ENCODE data around the gene SPATS2L.

The SPATS2L gene

DNA sequence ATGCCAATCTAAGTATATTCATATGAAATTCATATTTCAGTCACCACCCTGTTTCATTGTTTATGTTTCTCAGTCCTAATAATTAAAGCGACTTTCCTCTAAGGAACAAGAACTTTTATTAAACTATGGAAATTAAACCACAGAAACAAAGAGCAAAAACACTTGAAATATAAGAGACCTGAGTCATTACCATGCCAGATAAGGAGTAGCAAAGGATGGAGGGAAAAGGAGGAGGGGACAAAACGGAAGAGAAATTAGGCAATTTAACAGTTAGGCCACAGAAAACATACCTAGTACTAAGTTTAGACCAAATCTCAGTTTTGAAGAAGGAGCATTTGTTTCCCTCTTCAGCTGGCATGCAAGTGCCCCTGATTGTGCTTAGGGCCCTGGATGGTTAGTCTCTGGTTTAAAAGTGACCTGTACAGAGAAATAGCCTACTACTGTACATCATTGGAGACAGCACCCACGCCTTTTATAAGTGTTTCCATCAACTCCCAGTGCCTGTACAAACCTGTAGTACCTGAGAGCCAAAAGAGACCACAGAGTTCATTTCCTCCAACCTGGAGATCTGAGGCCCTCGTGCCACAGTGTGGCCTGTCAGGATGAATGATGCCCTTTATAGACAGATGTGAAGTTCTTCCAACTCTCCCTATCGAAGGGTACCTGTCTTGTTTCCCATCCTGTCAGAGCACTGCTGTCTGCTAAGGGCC is 74.5 kb downstream of the SPATS2L start:
- H3K4me3 ChIP-seq (ENCODE audit: low read depth in 1 of 2, low read length in 2 of 2), result no peak overlapping the region
- H3K27me3 ChIP-seq (ENCODE audit: low read depth, low read length), result no peaks in the 10 kb centered on the region
- H3K36me3 ChIP-seq (ENCODE audit: control insufficient read depth in 1 of 2, insufficient read depth in 2 of 2, low read length in 2 of 2), result no peaks in the 10 kb centered on the region
- H3K27ac ChIP-seq (ENCODE audit: low read length), result peak overlapping the region; percentile 25
- peaks cover 27 to 32% of the 10 kb centered on the region in 2 donors for H3K4me1 ChIP-seq (ENCODE audit: control insufficient read depth in 1 of 2, insufficient read depth in 2 of 2, low read length in 2 of 2)
- no peaks in the 10 kb centered on the region for H3K9me3 ChIP-seq (ENCODE audit: control insufficient read depth in 1 of 2, low read length in 2 of 2)

DNA sequence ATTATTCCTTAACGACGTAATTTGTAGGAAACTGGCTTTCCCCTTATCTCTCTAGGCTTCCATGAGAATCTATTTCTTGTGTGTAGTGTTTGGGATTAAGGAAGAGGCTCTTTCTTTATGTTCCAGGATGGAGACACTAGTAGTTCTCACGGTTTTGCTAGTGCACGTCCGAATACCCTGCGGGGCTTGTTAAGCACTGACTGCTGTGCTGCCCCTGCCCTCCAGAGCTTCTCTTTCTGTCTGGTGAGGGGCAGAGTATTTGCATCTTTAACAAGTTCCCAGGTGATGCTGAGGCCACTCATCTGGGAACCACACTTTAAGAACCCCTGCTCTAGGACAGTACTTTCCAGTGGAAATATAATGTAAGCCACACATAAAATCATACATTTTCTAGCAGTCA is 76.4 kb downstream of the SPATS2L start:
- no peaks in the 10 kb centered on the region for H3K9me3 ChIP-seq (ENCODE audit: control insufficient read depth in 1 of 2, low read length in 2 of 2)
- peaks cover 18 to 25% of the 10 kb centered on the region in 2 donors for H3K4me1 ChIP-seq (ENCODE audit: control insufficient read depth in 1 of 2, insufficient read depth in 2 of 2, low read length in 2 of 2)
- H3K36me3 ChIP-seq (ENCODE audit: control insufficient read depth in 1 of 2, insufficient read depth in 2 of 2, low read length in 2 of 2), result no peaks in the 10 kb centered on the region
- H3K4me3 ChIP-seq (ENCODE audit: low read depth in 1 of 2, low read length in 2 of 2), result no peak overlapping the region
- no peaks in the 10 kb centered on the region for H3K27me3 ChIP-seq (ENCODE audit: low read depth, low read length)
- H3K27ac ChIP-seq (ENCODE audit: low read length), result no peak overlapping the region

DNA sequence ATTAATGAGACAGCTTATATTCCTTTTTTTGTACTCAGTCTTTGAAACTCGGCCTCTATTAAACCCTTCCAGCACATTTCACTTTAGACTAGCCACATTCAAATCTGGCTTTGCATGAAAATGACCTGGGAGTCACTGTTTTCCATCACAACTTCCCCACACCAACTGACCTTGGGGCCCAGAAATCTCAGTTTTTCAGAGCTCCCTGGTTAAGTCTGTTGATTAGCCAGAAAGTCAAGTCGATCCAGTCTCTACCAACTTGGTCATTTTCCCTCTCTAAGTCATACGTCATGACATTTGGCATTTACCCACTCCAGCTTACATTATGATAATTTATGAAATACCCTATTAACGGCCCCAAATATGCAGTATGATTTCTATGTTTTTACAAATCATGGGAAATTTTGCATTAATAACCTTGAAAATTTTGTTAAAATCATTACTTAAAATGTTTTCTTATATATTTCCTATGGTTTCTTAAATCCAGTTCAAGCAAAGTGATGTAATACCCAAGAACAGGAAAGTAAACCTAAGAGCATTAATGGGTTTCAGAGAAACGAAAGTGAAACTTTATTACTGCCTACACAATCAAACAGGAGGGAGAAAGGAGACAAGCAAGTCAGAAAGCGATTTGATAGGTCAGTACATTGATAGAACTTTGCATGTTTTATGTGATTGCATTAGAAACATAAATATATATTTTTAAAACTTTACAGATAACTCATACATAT is 77.1 kb downstream of the SPATS2L start:
- peaks cover 11 to 20% of the 10 kb centered on the region in 2 donors for H3K4me1 ChIP-seq (ENCODE audit: control insufficient read depth in 1 of 2, insufficient read depth in 2 of 2, low read length in 2 of 2)
- H3K9me3 ChIP-seq (ENCODE audit: control insufficient read depth in 1 of 2, low read length in 2 of 2), result no peaks in the 10 kb centered on the region
- no peaks in the 10 kb centered on the region for H3K27me3 ChIP-seq (ENCODE audit: low read depth, low read length)
- no peaks in the 10 kb centered on the region for H3K36me3 ChIP-seq (ENCODE audit: control insufficient read depth in 1 of 2, insufficient read depth in 2 of 2, low read length in 2 of 2)
- peak overlapping the region; percentile 23 for H3K27ac ChIP-seq (ENCODE audit: low read length)
- H3K4me3 ChIP-seq (ENCODE audit: low read depth in 1 of 2, low read length in 2 of 2), result peak overlapping the region; percentile 40 to 52

DNA sequence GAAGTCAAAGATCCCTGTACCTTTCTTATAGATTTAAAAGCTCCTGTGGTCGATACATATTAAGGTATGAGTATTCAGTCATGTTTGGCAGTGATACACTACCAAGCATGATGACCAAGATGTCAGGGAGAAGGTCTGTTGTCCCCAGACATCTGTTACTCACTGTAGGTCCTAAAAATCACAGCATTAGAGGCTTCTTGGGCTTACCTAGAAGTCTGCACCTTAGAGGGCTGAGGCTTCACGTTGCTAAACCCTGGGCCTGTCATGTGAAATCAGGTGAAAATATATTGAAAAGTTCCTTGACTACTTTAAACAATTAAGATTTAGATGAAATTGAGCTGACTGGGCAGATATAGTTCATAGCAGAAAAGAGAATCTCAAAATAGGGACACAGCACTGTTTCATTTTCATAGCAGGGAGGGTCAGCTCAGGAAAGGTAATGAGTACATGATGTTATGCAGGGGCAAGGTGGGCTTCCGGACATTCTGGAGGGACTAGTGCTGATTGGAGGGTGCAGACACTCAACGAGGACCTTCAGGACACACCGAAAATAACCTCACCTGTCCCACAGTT is 78.7 kb downstream of the SPATS2L start:
- H3K27me3 ChIP-seq (ENCODE audit: low read depth, low read length), result no peaks in the 10 kb centered on the region
- H3K4me3 ChIP-seq (ENCODE audit: low read depth in 1 of 2, low read length in 2 of 2), result no peak overlapping the region
- peaks cover under 1 to 12% of the 10 kb centered on the region in 2 donors for H3K4me1 ChIP-seq (ENCODE audit: control insufficient read depth in 1 of 2, insufficient read depth in 2 of 2, low read length in 2 of 2)
- no peak overlapping the region for H3K27ac ChIP-seq (ENCODE audit: low read length)
- peaks cover 8 to 9% of the 10 kb centered on the region in 2 donors for H3K36me3 ChIP-seq (ENCODE audit: control insufficient read depth in 1 of 2, insufficient read depth in 2 of 2, low read length in 2 of 2)
- no peaks in the 10 kb centered on the region for H3K9me3 ChIP-seq (ENCODE audit: control insufficient read depth in 1 of 2, low read length in 2 of 2)

GRCh38 chr2:200393191-200393590 is 86.7 kb downstream of the SPATS2L start:
- no peak overlapping the region for H3K27ac ChIP-seq (ENCODE audit: low read length)
- H3K9me3 ChIP-seq (ENCODE audit: control insufficient read depth in 1 of 2, low read length in 2 of 2), result no peaks in the 10 kb centered on the region
- H3K4me3 ChIP-seq (ENCODE audit: low read depth in 1 of 2, low read length in 2 of 2), result no peak overlapping the region
- H3K27me3 ChIP-seq (ENCODE audit: low read depth, low read length), result no peaks in the 10 kb centered on the region
- H3K4me1 ChIP-seq (ENCODE audit: control insufficient read depth in 1 of 2, insufficient read depth in 2 of 2, low read length in 2 of 2), result peaks cover 0 to 4% of the 10 kb centered on the region in 2 donors
- peaks cover 17 to 18% of the 10 kb centered on the region in 2 donors for H3K36me3 ChIP-seq (ENCODE audit: control insufficient read depth in 1 of 2, insufficient read depth in 2 of 2, low read length in 2 of 2)

GRCh38 chr2:200394045-200394444 is 87.6 kb downstream of the SPATS2L start:
- Histone ChIP-seq H3K36me3 (ENCODE audit: control insufficient read depth in 1 of 2, insufficient read depth in 2 of 2, low read length in 2 of 2) (peaks cover 17 to 18% of the 10 kb centered on the region in 2 donors), H3K4me1 (ENCODE audit: control insufficient read depth in 1 of 2, insufficient read depth in 2 of 2, low read length in 2 of 2) (peaks cover 0 to 4% of the 10 kb centered on the region in 2 donors), H3K27ac (ENCODE audit: low read length) (no peak overlapping the region), H3K4me3 (ENCODE audit: low read depth in 1 of 2, low read length in 2 of 2) (no peak overlapping the region), H3K27me3 (ENCODE audit: low read depth, low read length) (no peaks in the 10 kb centered on the region), H3K9me3 (ENCODE audit: control insufficient read depth in 1 of 2, low read length in 2 of 2) (no peaks in the 10 kb centered on the region)

- no peak overlapping the region for H3K27ac ChIP-seq (ENCODE audit: low read length)
- H3K9me3 ChIP-seq (ENCODE audit: control insufficient read depth in 1 of 2, low read length in 2 of 2), result no peaks in the 10 kb centered on the region
- H3K36me3 ChIP-seq (ENCODE audit: control insufficient read depth in 1 of 2, insufficient read depth in 2 of 2, low read length in 2 of 2), result peaks cover 0 to 6% of the 10 kb centered on the region in 2 donors
- H3K4me3 ChIP-seq (ENCODE audit: low read depth in 1 of 2, low read length in 2 of 2), result no peak overlapping the region
- H3K4me1 ChIP-seq (ENCODE audit: control insufficient read depth in 1 of 2, insufficient read depth in 2 of 2, low read length in 2 of 2), result peaks cover 0 to 4% of the 10 kb centered on the region in 2 donors
- H3K27me3 ChIP-seq (ENCODE audit: low read depth, low read length), result no peaks in the 10 kb centered on the region
These were observed 90.3 kb downstream of the SPATS2L start for GRCh38 chr2:200396781-200397242.

- H3K27me3 ChIP-seq (ENCODE audit: low read depth, low read length), result no peaks in the 10 kb centered on the region
- H3K4me1 ChIP-seq (ENCODE audit: control insufficient read depth in 1 of 2, insufficient read depth in 2 of 2, low read length in 2 of 2), result peaks cover 0 to 4% of the 10 kb centered on the region in 2 donors
- H3K9me3 ChIP-seq (ENCODE audit: control insufficient read depth in 1 of 2, low read length in 2 of 2), result no peaks in the 10 kb centered on the region
- H3K27ac ChIP-seq (ENCODE audit: low read length), result no peak overlapping the region
- H3K36me3 ChIP-seq (ENCODE audit: control insufficient read depth in 1 of 2, insufficient read depth in 2 of 2, low read length in 2 of 2), result no peaks in the 10 kb centered on the region
- H3K4me3 ChIP-seq (ENCODE audit: low read depth in 1 of 2, low read length in 2 of 2), result no peak overlapping the region
These were observed 91.3 kb downstream of the SPATS2L start for GRCh38 chr2:200397785-200398184.

DNA sequence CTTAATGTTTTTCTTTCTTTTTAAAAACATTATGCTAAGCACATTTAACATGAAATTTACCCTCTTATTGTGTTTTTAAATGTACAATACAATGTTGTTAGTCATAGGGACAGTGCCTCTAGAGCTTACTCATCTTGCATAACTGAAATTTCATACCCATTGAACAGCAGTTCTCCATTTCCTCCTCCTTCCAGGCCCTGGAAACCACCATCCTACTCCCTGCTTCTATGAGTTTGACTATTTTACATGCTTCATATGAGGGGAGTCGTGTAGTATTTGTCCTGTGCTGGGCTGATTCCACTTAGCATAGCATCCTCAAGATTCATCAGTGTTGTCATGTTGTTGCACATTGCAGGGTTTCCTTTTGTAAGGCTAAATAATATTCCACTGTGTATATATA is 92.6 kb downstream of the SPATS2L start:
- Histone ChIP-seq H3K27me3 (ENCODE audit: low read depth, low read length) (no peaks in the 10 kb centered on the region), H3K36me3 (ENCODE audit: control insufficient read depth in 1 of 2, insufficient read depth in 2 of 2, low read length in 2 of 2) (no peaks in the 10 kb centered on the region), H3K9me3 (ENCODE audit: control insufficient read depth in 1 of 2, low read length in 2 of 2) (no peaks in the 10 kb centered on the region), H3K27ac (ENCODE audit: low read length) (no peak overlapping the region), H3K4me1 (ENCODE audit: control insufficient read depth in 1 of 2, insufficient read depth in 2 of 2, low read length in 2 of 2) (peaks cover 0 to 4% of the 10 kb centered on the region in 2 donors), H3K4me3 (ENCODE audit: low read depth in 1 of 2, low read length in 2 of 2) (no peak overlapping the region)

DNA sequence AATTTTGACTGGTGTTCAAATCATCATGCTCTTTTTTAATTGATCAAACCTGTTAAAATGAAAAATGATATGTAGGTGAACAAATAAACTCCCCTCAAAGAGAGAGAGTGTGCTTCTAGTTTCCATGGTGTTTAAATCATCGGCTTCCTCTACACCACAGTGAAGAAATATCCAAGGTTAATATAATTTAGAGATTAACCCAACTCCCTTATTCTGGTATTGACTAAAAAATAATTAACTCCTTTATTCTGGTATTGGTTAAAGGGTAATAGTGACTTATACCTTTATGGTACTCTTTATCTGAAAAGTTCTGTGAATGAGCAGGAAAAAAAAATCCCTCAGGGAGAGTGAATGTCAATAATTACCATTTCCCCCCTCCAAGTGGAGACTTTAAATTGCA is 93.1 kb downstream of the SPATS2L start:
- no peak overlapping the region for H3K27ac ChIP-seq (ENCODE audit: low read length)
- H3K27me3 ChIP-seq (ENCODE audit: low read depth, low read length), result no peaks in the 10 kb centered on the region
- H3K9me3 ChIP-seq (ENCODE audit: control insufficient read depth in 1 of 2, low read length in 2 of 2), result no peaks in the 10 kb centered on the region
- no peaks in the 10 kb centered on the region for H3K36me3 ChIP-seq (ENCODE audit: control insufficient read depth in 1 of 2, insufficient read depth in 2 of 2, low read length in 2 of 2)
- H3K4me1 ChIP-seq (ENCODE audit: control insufficient read depth in 1 of 2, insufficient read depth in 2 of 2, low read length in 2 of 2), result peaks cover 0 to 4% of the 10 kb centered on the region in 2 donors
- H3K4me3 ChIP-seq (ENCODE audit: low read depth in 1 of 2, low read length in 2 of 2), result no peak overlapping the region

DNA sequence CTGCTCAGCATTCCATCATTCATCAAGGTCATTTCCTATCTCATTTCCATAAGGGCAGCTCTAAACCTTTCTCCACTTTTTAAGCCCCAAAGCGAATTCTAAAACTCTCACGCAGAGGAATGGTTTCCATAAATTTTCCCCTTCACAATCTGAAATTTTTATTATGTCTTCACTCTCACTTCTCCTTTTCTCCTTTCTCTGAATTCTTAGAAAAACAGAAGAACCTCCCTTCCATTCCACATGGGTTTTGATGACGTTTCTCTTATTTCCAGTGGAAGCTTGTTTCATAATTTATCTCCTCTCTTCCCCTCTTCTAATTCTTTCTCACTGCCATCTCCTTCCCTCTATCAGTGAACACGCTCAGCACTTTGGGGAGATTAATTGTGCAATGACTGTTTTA is 97.3 kb downstream of the SPATS2L start:
- H3K9me3 ChIP-seq (ENCODE audit: control insufficient read depth in 1 of 2, low read length in 2 of 2), result no peaks in the 10 kb centered on the region
- H3K27me3 ChIP-seq (ENCODE audit: low read depth, low read length), result no peaks in the 10 kb centered on the region
- H3K4me1 ChIP-seq (ENCODE audit: control insufficient read depth in 1 of 2, insufficient read depth in 2 of 2, low read length in 2 of 2), result peaks cover 26 to 33% of the 10 kb centered on the region in 2 donors
- no peaks in the 10 kb centered on the region for H3K36me3 ChIP-seq (ENCODE audit: control insufficient read depth in 1 of 2, insufficient read depth in 2 of 2, low read length in 2 of 2)
- no peak overlapping the region for H3K4me3 ChIP-seq (ENCODE audit: low read depth in 1 of 2, low read length in 2 of 2)
- no peak overlapping the region for H3K27ac ChIP-seq (ENCODE audit: low read length)
